ENCODE results near the gene SAPCD1.
"Not testable (repeated sequence)": the region's sequence is repeated elsewhere in the genome, so short reads cannot be mapped to it uniquely, and the experiment has no call there.

SAPCD1 gene

GRCh38 chr6:31795616-31796298, 33.3 kb downstream of the SAPCD1 start, which contains the start of gene VARS1:
Gene VARS1, minus strand, starts transcription at chr6:31795752. Its CDS starts 535 bp downstream, at chr6:31795217.
- H3K9me3 Mint-ChIP-seq = no peaks in the 10 kb centered on the region
- H3K4me3 Mint-ChIP-seq = peak within 1 kb of the TSS; percentile 94
- H3K36me3 Mint-ChIP-seq = peaks cover 3% of the 10 kb centered on the region
- H3K27me3 Mint-ChIP-seq = no peaks in the 10 kb centered on the region
- H3K27ac Mint-ChIP-seq = peak within 1 kb of the TSS; percentile 100
- peaks cover 35% of the 10 kb centered on the region for H3K4me1 Mint-ChIP-seq

DNA sequence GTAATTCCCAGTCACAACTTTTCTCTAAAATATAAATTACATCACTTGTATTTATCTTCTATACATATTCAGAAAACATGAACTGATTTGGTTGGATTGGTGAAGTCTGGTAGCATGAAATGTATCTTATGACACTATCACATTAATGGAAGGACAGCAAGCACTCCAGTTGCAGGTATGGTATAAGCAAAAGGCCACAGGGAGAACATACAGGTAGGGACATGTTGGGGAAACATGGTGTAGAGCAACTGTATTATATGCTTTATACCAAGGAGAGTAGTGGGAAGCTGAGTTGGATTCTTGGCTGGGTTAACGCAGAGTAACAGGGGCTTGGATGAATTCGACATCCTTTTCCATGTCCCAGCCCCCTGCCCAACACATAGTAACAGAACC, 34.5 kb downstream of the SAPCD1 start:
- peak overlapping the region; percentile 48 for H3K4me3 Mint-ChIP-seq
- H3K9me3 Mint-ChIP-seq = no peaks in the 10 kb centered on the region
- no peaks in the 10 kb centered on the region for H3K27me3 Mint-ChIP-seq
- peaks cover 2% of the 10 kb centered on the region for H3K36me3 Mint-ChIP-seq
- H3K4me1 Mint-ChIP-seq = peaks cover 34% of the 10 kb centered on the region
- H3K27ac Mint-ChIP-seq = no peak overlapping the region

- Mint-ChIP-seq H3K27ac (peak overlapping the region; percentile 43), H3K4me3 (peak overlapping the region; percentile 67), H3K9me3 (no peaks in the 10 kb centered on the region), H3K36me3 (peaks cover 2% of the 10 kb centered on the region), H3K4me1 (peaks cover 34% of the 10 kb centered on the region), H3K27me3 (no peaks in the 10 kb centered on the region)
Observed at GRCh38 chr6:31797588-31797987, 35.1 kb downstream of the SAPCD1 start.

- Mint-ChIP-seq H3K9me3 (no peaks in the 10 kb centered on the region), H3K36me3 (no peaks in the 10 kb centered on the region), H3K27me3 (no peaks in the 10 kb centered on the region), H3K4me3 (no peak overlapping the region), H3K27ac (no peak overlapping the region), H3K4me1 (peaks cover 26% of the 10 kb centered on the region)
Observed at GRCh38 chr6:31799781-31800180, 37.3 kb downstream of the SAPCD1 start.

GRCh38 chr6:31801031-31801927, 38.8 kb downstream of the SAPCD1 start:
- not testable (repeated sequence) for H3K4me3 Mint-ChIP-seq, H3K9me3 Mint-ChIP-seq, H3K36me3 Mint-ChIP-seq, H3K27ac Mint-ChIP-seq, H3K27me3 Mint-ChIP-seq
- peaks cover 33% of the 10 kb centered on the region for H3K4me1 Mint-ChIP-seq

DNA sequence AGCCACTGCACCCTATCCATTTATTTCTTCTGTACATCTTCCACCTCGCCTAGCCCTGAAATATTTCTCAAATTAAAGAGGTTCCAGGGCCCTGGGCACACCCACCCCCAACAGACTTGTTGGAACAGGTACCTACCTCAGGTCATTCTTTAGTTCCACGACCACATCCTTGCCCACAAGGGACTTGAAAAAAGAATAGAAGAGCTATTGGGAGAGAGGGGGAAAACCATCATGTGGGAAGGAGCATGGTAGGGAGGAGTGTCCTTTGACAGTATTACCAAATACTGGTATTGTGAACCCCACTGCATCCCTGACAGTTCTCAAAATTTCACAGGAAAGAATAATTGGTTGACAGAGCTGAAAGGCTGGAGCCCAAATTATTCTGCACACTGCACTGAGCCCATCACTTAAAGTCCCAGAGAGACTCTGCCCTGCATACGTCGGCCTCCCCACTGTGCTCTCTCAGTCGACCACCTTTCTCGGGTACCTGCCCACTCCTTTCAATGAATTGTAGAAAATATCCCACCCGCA, 43.5 kb downstream of the SAPCD1 start:
- Mint-ChIP-seq H3K27me3 (no peaks in the 10 kb centered on the region), H3K36me3 (peaks cover 7% of the 10 kb centered on the region), H3K4me3 (peak overlapping the region; percentile 99), H3K27ac (peak overlapping the region; percentile 96), H3K9me3 (no peaks in the 10 kb centered on the region), H3K4me1 (peaks cover 22% of the 10 kb centered on the region)

DNA sequence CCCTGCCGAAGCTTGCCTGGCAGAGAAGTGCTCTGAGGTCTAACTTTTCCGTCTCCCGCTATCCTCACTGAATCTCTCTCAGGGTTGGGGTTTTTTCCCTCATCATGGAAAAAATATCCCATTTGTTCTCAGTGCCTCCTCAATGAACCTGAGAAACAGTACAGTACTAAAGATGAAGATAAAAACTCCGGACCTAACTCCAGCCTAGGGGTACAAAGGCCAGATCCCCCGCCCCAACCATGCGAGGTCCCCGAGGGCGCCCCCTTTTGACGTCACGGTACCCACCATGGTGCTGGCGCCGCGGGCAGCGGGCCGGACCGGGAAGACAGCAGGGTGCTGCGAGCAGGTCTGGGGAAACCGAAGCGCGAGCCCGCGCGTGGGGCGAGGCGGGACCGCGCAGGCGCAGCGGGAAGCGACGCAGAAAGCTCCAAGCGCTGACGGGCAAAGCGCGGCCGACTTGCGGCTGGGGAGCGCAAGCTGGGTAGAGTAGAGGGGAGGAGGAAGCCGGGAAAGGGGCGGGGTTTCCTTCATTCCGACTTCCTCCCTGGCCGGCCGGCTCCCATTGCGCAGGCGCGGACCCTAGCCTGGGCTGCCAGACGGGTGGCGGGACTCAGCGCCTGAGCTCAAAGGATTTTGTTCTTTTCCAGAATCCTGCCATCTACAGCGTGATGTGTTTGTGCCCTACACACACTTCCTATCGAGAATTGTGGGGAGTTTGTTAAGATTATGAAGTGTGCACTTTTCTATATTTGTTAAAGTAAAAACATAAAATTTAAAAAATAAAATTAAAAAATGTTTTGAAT, 44.2 kb downstream of the SAPCD1 start, which contains the start of gene LSM2:
TSS of gene LSM2 (minus strand) at position 497 of the 803 bp plus-strand sequence. CDS start at position 288, 209 bp downstream.
- H3K27ac Mint-ChIP-seq = peak within 1 kb of the TSS; percentile 96
- peaks cover 19% of the 10 kb centered on the region for H3K4me1 Mint-ChIP-seq
- H3K36me3 Mint-ChIP-seq = peaks cover 7% of the 10 kb centered on the region
- H3K27me3 Mint-ChIP-seq = no peaks in the 10 kb centered on the region
- no peaks in the 10 kb centered on the region for H3K9me3 Mint-ChIP-seq
- peak within 1 kb of the TSS; percentile 99 for H3K4me3 Mint-ChIP-seq

DNA sequence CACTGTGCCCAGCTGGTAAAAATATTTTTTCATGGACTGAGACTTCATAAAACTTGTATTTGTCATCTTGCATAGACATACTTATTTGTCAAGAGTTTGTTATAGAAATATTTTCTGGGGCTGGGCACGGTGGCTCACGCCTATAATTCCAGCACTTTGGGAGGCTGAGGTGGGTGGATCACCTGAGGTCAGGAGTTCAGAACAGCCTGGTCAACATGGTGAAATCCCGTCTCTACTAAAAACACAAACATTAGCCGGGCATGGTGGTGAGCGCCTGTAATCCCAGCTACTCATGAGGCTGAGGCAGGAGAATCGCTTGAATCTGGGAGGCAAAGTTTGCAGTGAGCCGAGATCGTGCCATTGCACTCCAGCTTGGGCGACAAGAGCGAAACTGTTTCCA, 46.1 kb downstream of the SAPCD1 start:
- not testable (repeated sequence) for H3K27me3 Mint-ChIP-seq, H3K27ac Mint-ChIP-seq, H3K9me3 Mint-ChIP-seq, H3K36me3 Mint-ChIP-seq, H3K4me3 Mint-ChIP-seq
- peaks cover 27% of the 10 kb centered on the region for H3K4me1 Mint-ChIP-seq

- H3K27ac Mint-ChIP-seq = no peak overlapping the region
- H3K4me3 Mint-ChIP-seq = no peak overlapping the region
- H3K9me3 Mint-ChIP-seq = no peaks in the 10 kb centered on the region
Observed at GRCh38 chr6:31811645-31812044, 49.2 kb downstream of the SAPCD1 start.

DNA sequence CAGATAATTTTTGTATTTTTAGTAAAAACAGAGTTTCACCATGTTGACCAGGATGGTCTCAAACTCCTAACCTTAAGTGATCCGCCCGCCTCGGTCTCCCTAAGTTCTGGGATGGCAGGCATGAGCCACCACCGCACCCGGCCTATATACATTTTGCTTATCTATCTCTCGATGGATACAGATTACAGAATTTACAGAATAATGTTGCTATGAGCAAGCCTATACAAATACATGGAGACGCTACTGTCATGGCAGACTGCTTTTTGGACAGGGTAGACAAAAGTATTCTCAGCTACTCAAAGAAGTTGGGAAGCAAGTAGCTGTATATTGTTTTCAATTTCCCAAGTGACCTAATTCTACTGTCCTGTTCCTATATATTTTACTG, 51.0 kb downstream of the SAPCD1 start:
- Mint-ChIP-seq H3K36me3 (peaks cover 5% of the 10 kb centered on the region), H3K27ac (peak overlapping the region; percentile 92), H3K9me3 (no peaks in the 10 kb centered on the region), H3K4me1 (peaks cover 32% of the 10 kb centered on the region), H3K27me3 (no peaks in the 10 kb centered on the region), H3K4me3 (peak overlapping the region; percentile 77)

More at GRCh38 chr6:31811645-31812044, 49.2 kb downstream of the SAPCD1 start:
- H3K36me3 Mint-ChIP-seq = peaks cover 5% of the 10 kb centered on the region
- H3K27me3 Mint-ChIP-seq = no peaks in the 10 kb centered on the region
- peaks cover 25% of the 10 kb centered on the region for H3K4me1 Mint-ChIP-seq
